Measurements from ENCODE around the gene ZNF708. TPM values are rescaled to one million over a fixed set of nuclear protein-coding genes. Genes with fewer than 3 reads are reported as not detected.
"Not testable (repeated sequence)": the region's sequence is repeated elsewhere in the genome, so short reads cannot be mapped to it uniquely, and the experiment has no call there.

The ZNF708 gene
- total and polyA plus RNA-seq, 2 donors (not counting 1 experiment from before 2014, with no cell fraction given), result 6.2 to 37.7 TPM

DNA sequence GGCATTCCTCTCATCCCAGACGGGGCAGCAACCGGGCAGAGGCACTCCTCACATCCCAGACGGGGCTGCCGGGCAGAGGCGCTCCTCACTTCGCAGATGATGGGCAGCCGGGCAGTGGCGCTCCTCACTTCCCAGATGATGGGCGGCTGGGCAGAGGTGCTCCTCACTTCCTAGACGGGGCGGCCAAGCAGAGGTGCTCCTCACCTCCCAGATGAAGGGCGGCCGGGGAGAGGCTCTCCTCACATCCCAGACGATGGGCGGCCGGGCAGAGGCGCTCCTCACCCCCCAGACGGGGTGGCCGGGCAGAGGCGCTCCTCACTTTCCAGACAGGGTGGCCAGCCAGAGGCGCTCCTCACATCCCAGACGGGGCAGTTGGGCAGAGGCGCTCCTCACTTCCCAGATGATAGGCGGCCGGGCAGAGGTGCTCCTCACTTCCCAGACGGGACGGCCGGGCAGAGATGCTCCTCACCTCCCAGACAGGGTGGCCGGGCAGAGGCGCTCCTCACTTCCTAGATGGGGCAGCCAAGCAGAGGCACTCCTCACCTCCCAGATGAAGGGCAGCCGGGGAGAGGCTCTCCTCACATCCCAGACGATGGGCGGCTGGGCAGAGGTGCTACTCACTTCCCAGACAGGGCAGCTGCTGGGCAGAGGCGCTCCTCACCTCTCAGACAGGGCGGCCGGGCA, 68.9 kb downstream of the ZNF708 start:
- POLR2A ChIA-PET, result no interaction called here
- Mint-ChIP-seq H3K9me3 (ENCODE audit: insufficient read depth) (peaks cover 2% of the 10 kb centered on the region), H3K27ac (no peak overlapping the region), H3K27me3 (no peaks in the 10 kb centered on the region), H3K4me1 (no peaks in the 10 kb centered on the region), H3K4me3 (no peak overlapping the region)
- no peak overlapping the region for H3K9ac ChIP-seq (ENCODE audit: low read length)
- DNase-seq, result no peak
- no peaks in the 10 kb centered on the region for H4K20me1 ChIP-seq (ENCODE audit: control insufficient read depth, insufficient read depth, low read length, poor library complexity, severe bottlenecking)
- H3K79me2 ChIP-seq (ENCODE audit: control insufficient read depth, insufficient read depth, low read length), result no peaks in the 10 kb centered on the region
- intact Hi-C loops (cut with micrococcal nuclease), result no loop called here
- ATAC-seq (ENCODE audit: low read depth), result no peak
- H3K4me1 ChIP-seq (ENCODE audit: control insufficient read depth in 2 of 2, insufficient read depth in 2 of 2, low read length in 2 of 2), result no peaks in the 10 kb centered on the region
- no peak overlapping the region for H3K4me3 ChIP-seq (ENCODE audit: control extremely low read depth in 1 of 5, extremely low read depth in 1 of 5, insufficient read depth in 1 of 5, low read depth in 2 of 5, low read length in 4 of 5)
- no peak overlapping the region for H3K27ac ChIP-seq (ENCODE audit: low read length in 2 of 2)
- H2AFZ ChIP-seq (ENCODE audit: insufficient read depth, low read depth, low read length, poor library complexity, severe bottlenecking), result no peak overlapping the region
- H3K27me3 ChIP-seq (replicated peaks in 1 of 4; ENCODE audit: control extremely low read depth in 1 of 4, control insufficient read depth in 3 of 4, insufficient read depth in 4 of 4, low read length in 3 of 4), result no peaks in the 10 kb centered on the region
- TF ChIP-seq EZH2 (IDR thresholded peaks at IDR 0.05; ENCODE audit: borderline replicate concordance, insufficient read depth, low read depth, low read length, poor library complexity, severe bottlenecking) (no peak), CTCF (IDR thresholded peaks at IDR 0.05) (no peak)
- peaks cover 0 to 40% (median 0%) of the 10 kb centered on the region in 3 donors for H3K9me3 ChIP-seq (ENCODE audit: control extremely low read depth in 1 of 3, control insufficient read depth in 2 of 3, insufficient read depth in 1 of 3, low read length in 2 of 3)
- CTCF ChIA-PET, result no interaction called here
- no peaks in the 10 kb centered on the region for H3K36me3 ChIP-seq (replicated peaks in 1 of 2; ENCODE audit: control extremely low read depth in 1 of 2, control insufficient read depth in 1 of 2, extremely low read depth in 1 of 2, insufficient read depth in 2 of 2, low read length in 1 of 2)
- no peak overlapping the region for H3K4me2 ChIP-seq (replicated peaks; ENCODE audit: low read depth, low read length, poor library complexity, severe bottlenecking)
- WGBS (ENCODE audit: insufficient coverage), result 93% methylated on average over 35 of the region's 36 CpGs

DNA sequence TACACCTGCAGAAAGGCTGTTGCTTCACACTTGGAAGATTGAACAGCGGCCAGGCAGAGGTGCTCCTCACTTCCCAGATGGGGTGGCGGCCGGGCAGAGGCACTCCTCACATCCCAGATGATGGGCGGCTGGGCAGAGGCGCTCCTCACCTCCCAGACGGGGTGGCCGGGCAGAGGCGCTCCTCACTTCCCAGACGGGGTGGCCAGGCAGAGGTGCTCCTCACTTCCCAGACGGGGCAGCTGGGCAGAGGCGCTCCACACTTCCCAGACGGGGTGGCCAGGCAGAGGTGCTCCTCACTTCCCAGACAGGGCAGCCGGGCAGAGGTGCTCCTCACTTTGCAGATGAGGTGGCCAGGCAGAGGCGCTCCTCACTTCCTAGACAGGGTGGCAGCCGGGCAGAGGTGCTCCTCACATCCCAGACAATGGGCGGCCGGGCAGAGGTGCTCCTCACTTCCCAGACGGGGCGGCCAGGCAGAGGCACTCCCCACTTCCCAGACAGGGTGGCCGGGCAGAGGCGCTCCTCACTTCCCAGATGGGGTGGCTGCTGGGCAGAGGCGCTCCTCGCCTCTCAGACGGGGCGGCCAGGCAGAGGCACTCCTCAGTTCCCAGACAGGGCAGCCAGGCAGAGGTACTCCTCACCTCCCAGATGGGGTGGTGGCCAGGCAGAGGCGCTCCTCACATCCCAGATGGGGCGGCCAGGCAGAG, 69.6 kb downstream of the ZNF708 start:
- H3K79me2 ChIP-seq (ENCODE audit: control insufficient read depth, insufficient read depth, low read length); DNase-seq; H3K27ac ChIP-seq (ENCODE audit: low read length in 2 of 2); H3K27me3 Mint-ChIP-seq; H3K4me3 Mint-ChIP-seq; POLR2A ChIA-PET; H2AFZ ChIP-seq (ENCODE audit: insufficient read depth, low read depth, low read length, poor library complexity, severe bottlenecking); intact Hi-C loops (cut with micrococcal nuclease); CTCF ChIA-PET; ATAC-seq (ENCODE audit: low read depth); H3K4me1 Mint-ChIP-seq; H3K36me3 ChIP-seq (replicated peaks in 1 of 2; ENCODE audit: control extremely low read depth in 1 of 2, control insufficient read depth in 1 of 2, extremely low read depth in 1 of 2, insufficient read depth in 2 of 2, low read length in 1 of 2); H3K4me1 ChIP-seq (ENCODE audit: control insufficient read depth in 2 of 2, insufficient read depth in 2 of 2, low read length in 2 of 2); H3K27ac Mint-ChIP-seq; H3K4me2 ChIP-seq (replicated peaks; ENCODE audit: low read depth, low read length, poor library complexity, severe bottlenecking); H3K9ac ChIP-seq (ENCODE audit: low read length); H3K9me3 Mint-ChIP-seq (ENCODE audit: insufficient read depth); H3K4me3 ChIP-seq (ENCODE audit: control extremely low read depth in 1 of 5, extremely low read depth in 1 of 5, insufficient read depth in 1 of 5, low read depth in 2 of 5, low read length in 4 of 5); H3K27me3 ChIP-seq (replicated peaks in 1 of 4; ENCODE audit: control extremely low read depth in 1 of 4, control insufficient read depth in 3 of 4, insufficient read depth in 4 of 4, low read length in 3 of 4); H4K20me1 ChIP-seq (ENCODE audit: control insufficient read depth, insufficient read depth, low read length, poor library complexity, severe bottlenecking): not testable (repeated sequence)
- peaks cover 0 to 32% (median 0%) of the 10 kb centered on the region in 3 donors for H3K9me3 ChIP-seq (ENCODE audit: control extremely low read depth in 1 of 3, control insufficient read depth in 2 of 3, insufficient read depth in 1 of 3, low read length in 2 of 3)
- 87% methylated on average over 27 of the region's 27 CpGs for WGBS (ENCODE audit: insufficient coverage)

Data from B cell (primary cell).